ENCODE data around the gene MORN4. TPM values are rescaled to one million over a fixed set of nuclear protein-coding genes. Genes with fewer than 3 reads are reported as not detected.

The MORN4 gene
- total RNA-seq: 1.8 and 2.9 TPM in 2 replicates

DNA sequence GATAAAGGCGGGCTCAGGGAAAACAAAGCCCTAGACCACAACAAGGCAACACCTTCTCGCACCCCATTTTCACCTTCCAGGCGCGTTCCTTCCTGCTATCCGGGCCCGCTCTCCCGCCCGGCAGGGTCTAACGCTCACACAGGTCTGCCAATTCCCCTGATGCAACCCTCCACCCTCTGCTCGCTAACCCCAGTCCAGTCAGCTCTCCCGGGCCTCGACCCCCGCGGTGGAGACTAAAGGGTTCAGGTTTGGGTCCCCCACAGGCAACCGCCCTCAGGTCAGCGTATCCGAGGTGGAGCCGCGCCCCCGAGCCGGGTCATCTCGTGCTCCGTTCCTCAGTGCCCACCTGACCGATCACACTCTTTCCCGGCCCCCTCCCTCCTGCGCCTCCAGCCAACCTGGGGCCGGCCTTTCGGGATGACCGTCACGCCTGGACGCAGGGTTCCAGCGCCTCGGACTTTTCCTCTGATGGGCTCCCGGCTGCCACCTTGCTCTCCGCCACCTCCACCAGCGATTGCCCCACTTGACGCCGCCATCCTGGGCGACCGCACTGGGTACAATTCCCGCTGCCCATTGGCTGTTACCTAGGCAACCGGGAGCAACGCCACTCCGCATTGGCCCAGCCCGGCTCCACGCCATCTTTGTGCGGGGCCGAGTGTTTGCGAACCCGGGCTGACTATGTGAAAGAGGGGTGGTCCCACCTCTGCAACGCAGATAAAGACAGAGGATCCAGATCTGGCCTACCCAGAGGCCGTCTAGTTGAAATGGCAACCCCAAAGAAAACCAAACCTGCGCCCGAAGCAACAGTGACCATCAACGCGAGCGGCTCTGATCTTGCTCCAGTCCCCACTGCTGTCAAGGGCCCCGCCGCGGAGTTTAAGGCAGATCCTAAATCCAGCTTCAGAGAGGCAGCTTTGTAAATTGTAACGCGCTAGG is at the start of gene MORN4:
MORN4 (minus strand) TSS at position 552 of the 936 bp plus-strand sequence. CDS start 13,847 bp downstream, outside the sequence.
- no peaks in the 10 kb centered on the region for H3K27me3 Mint-ChIP-seq (ENCODE audit: low read depth)
- H3K27ac Mint-ChIP-seq: peak within 1 kb of the TSS; percentile 82
- H3K36me3 Mint-ChIP-seq (ENCODE audit: low read depth): no peaks in the 10 kb centered on the region
- H3K4me3 Mint-ChIP-seq (ENCODE audit: low read depth): peak within 1 kb of the TSS; percentile 95
- H3K4me1 Mint-ChIP-seq (ENCODE audit: low read depth): peaks cover 12% of the 10 kb centered on the region
- DNase-seq (ENCODE audit: low spot score): peak; percentile 88
- intact Hi-C loops (cut with micrococcal nuclease): no loop called here
- H3K9me3 Mint-ChIP-seq: no peaks in the 10 kb centered on the region

DNA sequence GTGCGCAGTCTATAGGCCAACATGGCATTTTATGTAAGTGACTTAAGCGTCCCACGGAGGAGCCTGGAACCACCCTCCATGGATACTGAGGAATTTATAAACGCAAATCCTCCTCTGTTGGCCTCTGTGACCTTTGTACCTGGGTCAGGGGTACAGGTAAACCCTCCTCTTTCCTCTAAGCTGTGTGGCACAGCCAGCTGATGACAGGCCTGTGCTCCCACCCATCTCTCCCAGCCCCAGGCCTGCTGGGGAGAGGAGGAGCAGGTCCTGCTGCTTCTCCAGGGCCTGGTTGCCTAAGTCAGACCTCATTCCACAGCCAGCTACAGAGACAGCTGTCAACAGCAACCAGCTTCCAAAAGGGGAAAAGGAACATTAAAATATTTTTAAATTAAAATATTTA is 48.7 kb upstream of the MORN4 start:
- Mint-ChIP-seq H3K4me3 (ENCODE audit: low read depth) (no peak overlapping the region), H3K4me1 (ENCODE audit: low read depth) (peaks cover 12% of the 10 kb centered on the region), H3K27me3 (ENCODE audit: low read depth) (no peaks in the 10 kb centered on the region), H3K36me3 (ENCODE audit: low read depth) (no peaks in the 10 kb centered on the region), H3K27ac (no peak overlapping the region), H3K9me3 (no peaks in the 10 kb centered on the region)
- no peak for DNase-seq (ENCODE audit: low spot score)
- intact Hi-C loops (cut with micrococcal nuclease): no loop called here

DNA sequence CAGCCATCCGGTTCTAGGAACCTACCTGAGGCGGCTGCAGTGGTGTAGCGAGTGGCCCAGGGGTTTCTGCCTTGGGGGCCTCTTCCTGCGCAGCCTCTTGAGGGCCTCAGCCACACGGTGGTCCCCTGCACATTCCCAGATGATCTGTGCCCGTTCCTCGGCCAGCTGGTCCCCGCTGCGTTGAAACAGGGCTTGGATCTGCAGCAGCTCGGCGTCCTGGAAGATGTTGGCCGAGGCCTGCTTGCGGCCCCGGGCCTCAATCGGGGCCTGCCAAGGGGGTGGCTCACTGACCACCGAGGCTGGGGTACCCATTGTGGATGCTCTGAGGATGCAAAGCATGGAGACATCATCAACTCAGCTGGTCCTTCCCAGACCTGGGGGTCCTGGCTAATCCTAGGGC is 46.3 kb upstream of the MORN4 start:
- H3K4me3 Mint-ChIP-seq (ENCODE audit: low read depth): no peak overlapping the region
- peaks cover 5% of the 10 kb centered on the region for H3K4me1 Mint-ChIP-seq (ENCODE audit: low read depth)
- H3K27ac Mint-ChIP-seq: no peak overlapping the region
- H3K36me3 Mint-ChIP-seq (ENCODE audit: low read depth): peaks cover 11% of the 10 kb centered on the region
- no peak for DNase-seq (ENCODE audit: low spot score)
- H3K9me3 Mint-ChIP-seq: no peaks in the 10 kb centered on the region
- intact Hi-C loops (cut with micrococcal nuclease): no loop called here
- no peaks in the 10 kb centered on the region for H3K27me3 Mint-ChIP-seq (ENCODE audit: low read depth)

DNA sequence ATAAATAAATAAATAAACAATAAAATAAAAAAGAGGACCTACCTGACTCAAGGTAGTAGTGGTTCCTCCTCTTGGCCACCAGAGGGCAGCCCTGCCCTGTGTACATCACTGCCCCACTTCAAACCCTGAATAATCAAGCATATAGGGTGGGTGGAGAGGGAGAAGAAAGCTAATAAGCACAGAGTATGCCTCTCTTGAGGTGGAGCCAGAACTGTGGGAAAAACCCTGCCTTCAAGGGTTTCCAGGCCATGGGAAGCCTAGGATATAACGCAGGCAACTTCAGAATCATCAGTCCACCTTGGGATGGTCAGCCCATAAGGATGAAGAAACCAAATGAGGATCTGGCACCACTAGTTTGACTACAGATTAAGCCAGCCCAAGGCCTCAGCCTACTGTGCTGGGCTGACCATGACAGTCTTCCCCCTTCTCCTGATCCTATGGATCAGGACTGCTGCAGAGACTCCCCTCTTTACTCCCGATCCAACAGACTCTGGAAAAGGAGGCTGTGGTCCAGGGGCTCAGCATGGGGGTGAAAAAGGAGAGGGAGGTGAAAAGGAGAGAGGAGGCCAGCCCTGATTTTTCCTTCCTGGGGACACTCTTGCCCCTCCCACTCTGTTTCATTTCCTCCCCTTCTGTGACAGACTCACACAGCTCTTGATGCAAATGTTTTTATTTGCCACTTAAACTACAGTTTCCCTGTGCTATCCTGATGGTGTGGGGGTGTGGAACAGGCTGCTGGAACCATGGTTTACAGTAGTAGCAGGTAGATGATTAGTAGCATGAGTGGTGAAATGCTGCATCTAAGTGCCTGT is 43.7 kb upstream of the MORN4 start:
- H3K4me1 Mint-ChIP-seq (ENCODE audit: low read depth): peaks cover 12% of the 10 kb centered on the region
- DNase-seq (ENCODE audit: low spot score): no peak
- H3K9me3 Mint-ChIP-seq: no peaks in the 10 kb centered on the region
- H3K27me3 Mint-ChIP-seq (ENCODE audit: low read depth): no peaks in the 10 kb centered on the region
- intact Hi-C loops (cut with micrococcal nuclease): no loop called here
- H3K36me3 Mint-ChIP-seq (ENCODE audit: low read depth): peaks cover 24% of the 10 kb centered on the region
- H3K4me3 Mint-ChIP-seq (ENCODE audit: low read depth): no peak overlapping the region
- no peak overlapping the region for H3K27ac Mint-ChIP-seq

DNA sequence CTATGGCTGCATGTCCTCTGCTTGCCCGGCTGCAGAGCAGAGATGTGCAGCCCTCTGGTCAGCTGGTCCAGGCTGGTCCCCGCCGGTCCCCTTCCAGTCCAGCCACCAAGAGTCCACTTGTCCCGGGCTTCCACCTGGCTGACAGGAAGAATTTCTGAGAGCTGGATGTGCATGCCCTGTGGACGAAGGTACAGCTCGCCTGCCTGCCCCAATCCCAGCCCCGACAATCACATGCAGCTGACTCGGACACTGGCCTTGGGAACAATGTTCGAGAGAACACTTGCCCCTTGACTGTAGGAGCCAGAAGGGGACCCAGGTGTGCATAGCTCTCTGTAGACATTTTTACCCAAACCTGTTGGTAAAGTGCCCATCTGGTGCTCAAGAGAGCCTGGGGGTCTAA is 41.9 kb upstream of the MORN4 start:
- peaks cover 12% of the 10 kb centered on the region for H3K4me1 Mint-ChIP-seq (ENCODE audit: low read depth)
- no peak for DNase-seq (ENCODE audit: low spot score)
- intact Hi-C loops (cut with micrococcal nuclease): no loop called here
- peaks cover 24% of the 10 kb centered on the region for H3K36me3 Mint-ChIP-seq (ENCODE audit: low read depth)
- no peak overlapping the region for H3K27ac Mint-ChIP-seq
- H3K9me3 Mint-ChIP-seq: no peaks in the 10 kb centered on the region
- H3K27me3 Mint-ChIP-seq (ENCODE audit: low read depth): no peaks in the 10 kb centered on the region
- no peak overlapping the region for H3K4me3 Mint-ChIP-seq (ENCODE audit: low read depth)

DNA sequence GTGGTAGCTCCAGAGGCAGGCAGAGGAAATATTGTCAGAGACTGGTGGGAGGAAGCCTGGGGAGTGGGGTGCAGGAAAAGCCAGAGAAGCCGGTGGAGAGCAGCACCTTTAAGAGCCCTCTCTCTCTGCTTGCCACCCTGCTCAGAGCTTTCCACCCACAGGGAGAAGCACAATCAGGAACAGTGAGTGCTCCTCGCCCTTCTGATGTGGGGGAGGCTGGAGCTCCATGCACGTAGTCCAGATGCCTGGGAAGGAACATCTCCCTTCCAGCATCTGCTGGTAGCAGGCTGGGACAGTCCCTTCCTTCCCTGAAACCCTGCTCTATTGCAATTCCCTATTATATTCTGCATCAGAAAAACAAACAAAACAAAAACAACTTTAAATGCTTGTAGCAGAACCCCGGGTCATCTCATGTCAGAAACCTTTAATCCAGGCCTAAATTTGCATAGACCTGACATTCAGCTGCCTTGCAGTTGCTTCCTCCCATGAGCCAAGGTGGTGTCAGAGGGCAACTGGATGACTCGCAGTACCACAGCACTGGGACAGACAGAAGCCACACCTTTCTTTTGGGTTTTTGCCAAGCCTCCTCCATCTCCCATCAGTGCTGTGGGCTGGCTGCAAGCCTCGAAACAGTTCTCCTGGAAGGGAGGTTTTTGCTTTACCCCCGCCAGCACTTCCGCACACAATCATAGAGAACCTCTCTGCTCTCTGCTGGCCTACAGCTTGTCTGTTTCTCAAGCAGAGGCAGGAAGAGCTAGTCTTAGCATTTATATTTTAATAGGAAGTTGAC is 40.6 kb upstream of the MORN4 start:
- Mint-ChIP-seq H3K27me3 (ENCODE audit: low read depth) (no peaks in the 10 kb centered on the region), H3K4me3 (ENCODE audit: low read depth) (no peak overlapping the region), H3K4me1 (ENCODE audit: low read depth) (peaks cover 12% of the 10 kb centered on the region), H3K9me3 (no peaks in the 10 kb centered on the region), H3K36me3 (ENCODE audit: low read depth) (peaks cover 24% of the 10 kb centered on the region), H3K27ac (no peak overlapping the region)
- no peak for DNase-seq (ENCODE audit: low spot score)
- intact Hi-C loops (cut with micrococcal nuclease): no loop called here

DNA sequence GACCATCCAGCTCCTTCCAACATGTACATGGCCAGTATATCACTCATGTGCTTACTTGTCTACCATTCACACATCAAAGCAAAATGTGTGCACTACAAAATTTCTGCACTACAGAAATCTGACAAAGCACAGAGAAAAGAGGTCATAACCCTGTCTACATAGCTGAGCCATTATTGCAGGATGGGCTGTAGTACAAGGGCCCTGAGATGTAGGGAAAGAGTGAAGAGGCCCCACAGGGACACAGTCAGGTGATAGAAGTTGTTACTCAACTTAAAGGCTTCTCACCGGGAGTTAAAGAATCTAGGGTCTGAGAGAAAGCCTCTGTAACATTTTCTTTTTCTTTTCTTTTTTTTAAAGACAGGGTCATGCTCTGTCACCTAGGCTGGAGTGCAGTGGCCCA is 36.3 kb upstream of the MORN4 start:
- H3K36me3 Mint-ChIP-seq (ENCODE audit: low read depth): peaks cover 43% of the 10 kb centered on the region
- no peaks in the 10 kb centered on the region for H3K9me3 Mint-ChIP-seq
- H3K4me3 Mint-ChIP-seq (ENCODE audit: low read depth): no peak overlapping the region
- no peak for DNase-seq (ENCODE audit: low spot score)
- H3K4me1 Mint-ChIP-seq (ENCODE audit: low read depth): peaks cover 7% of the 10 kb centered on the region
- H3K27ac Mint-ChIP-seq: no peak overlapping the region
- intact Hi-C loops (cut with micrococcal nuclease): no loop called here
- no peaks in the 10 kb centered on the region for H3K27me3 Mint-ChIP-seq (ENCODE audit: low read depth)

DNA sequence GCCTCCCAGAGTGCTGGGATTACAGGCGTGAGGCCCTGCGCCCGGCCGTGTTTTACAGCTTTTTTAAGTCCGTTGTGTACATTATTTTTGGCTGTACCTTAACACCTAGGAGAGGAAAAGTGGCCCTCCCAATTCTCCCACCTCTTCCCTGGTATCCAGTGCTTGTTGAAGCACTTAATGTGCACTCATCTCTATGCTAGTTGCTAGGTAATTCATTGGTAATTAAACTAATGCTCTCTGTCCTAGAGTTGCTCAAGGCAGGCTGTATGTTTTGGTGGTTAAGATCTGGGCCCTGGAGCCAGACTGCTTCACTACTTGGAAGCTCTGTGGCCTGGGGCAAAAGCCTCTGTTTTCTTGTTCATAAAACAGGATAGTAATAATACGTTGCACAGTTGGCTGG is 34.2 kb upstream of the MORN4 start:
- Mint-ChIP-seq H3K27ac (no peak overlapping the region), H3K27me3 (ENCODE audit: low read depth) (no peaks in the 10 kb centered on the region), H3K4me1 (ENCODE audit: low read depth) (no peaks in the 10 kb centered on the region), H3K4me3 (ENCODE audit: low read depth) (no peak overlapping the region), H3K36me3 (ENCODE audit: low read depth) (peaks cover 47% of the 10 kb centered on the region), H3K9me3 (no peaks in the 10 kb centered on the region)
- DNase-seq (ENCODE audit: low spot score): no peak
- intact Hi-C loops (cut with micrococcal nuclease): no loop called here

DNA sequence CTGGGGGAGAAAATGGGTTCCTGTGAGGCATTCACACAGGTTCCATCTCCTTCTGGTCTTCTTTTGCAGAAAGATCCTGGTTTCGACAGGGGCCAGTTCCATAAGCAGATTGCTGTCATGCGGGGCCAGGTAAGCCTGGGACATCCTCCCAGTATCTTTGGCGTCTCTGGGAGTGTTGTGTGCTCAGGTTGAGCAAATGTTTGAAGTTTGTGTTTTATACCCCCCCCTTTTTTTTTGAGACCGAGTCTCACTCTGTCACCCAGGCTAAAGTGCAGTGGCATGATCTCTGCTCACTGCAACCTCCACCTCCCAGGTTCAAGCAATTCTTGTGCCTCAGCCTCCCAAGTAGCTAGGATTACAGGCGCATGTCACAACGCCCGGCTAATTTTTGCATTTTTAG is 33.7 kb upstream of the MORN4 start:
- Mint-ChIP-seq H3K4me1 (ENCODE audit: low read depth) (no peaks in the 10 kb centered on the region), H3K27me3 (ENCODE audit: low read depth) (no peaks in the 10 kb centered on the region), H3K27ac (no peak overlapping the region), H3K4me3 (ENCODE audit: low read depth) (no peak overlapping the region), H3K9me3 (no peaks in the 10 kb centered on the region), H3K36me3 (ENCODE audit: low read depth) (peaks cover 50% of the 10 kb centered on the region)
- DNase-seq (ENCODE audit: low spot score): no peak
- intact Hi-C loops (cut with micrococcal nuclease): no loop called here

DNA sequence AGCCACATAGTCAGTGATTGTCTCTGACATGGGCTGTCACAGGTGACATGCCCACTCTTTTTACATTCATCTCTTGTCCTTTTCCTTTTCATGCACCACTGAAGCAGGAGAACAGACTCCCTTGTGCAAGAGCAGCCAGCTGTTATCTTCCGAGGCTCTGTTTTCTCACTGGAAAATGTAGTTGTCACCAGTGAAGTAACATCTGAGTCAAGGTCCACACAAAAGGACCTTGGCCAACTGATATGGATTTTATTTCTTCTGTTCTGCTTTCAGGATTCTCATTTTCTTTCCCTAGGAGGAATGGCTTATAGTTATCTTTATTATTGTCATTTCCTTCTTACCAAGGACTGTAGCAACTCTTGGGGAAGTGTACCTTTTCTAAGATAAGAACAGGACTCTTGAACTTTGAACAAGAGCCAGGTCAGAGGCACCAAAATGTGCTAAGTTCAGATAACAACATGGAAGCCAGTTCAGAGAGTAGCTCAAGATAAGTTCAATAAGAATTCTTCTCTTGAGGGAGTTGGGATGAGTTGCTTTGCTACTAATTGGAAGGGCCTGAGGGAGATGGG is 31.1 kb upstream of the MORN4 start:
- Mint-ChIP-seq H3K27ac (peak overlapping the region; percentile 28), H3K27me3 (ENCODE audit: low read depth) (no peaks in the 10 kb centered on the region), H3K4me3 (ENCODE audit: low read depth) (no peak overlapping the region), H3K9me3 (no peaks in the 10 kb centered on the region), H3K4me1 (ENCODE audit: low read depth) (no peaks in the 10 kb centered on the region), H3K36me3 (ENCODE audit: low read depth) (peaks cover 57% of the 10 kb centered on the region)
- DNase-seq (ENCODE audit: low spot score): no peak
- intact Hi-C loops (cut with micrococcal nuclease): no loop called here

DNA sequence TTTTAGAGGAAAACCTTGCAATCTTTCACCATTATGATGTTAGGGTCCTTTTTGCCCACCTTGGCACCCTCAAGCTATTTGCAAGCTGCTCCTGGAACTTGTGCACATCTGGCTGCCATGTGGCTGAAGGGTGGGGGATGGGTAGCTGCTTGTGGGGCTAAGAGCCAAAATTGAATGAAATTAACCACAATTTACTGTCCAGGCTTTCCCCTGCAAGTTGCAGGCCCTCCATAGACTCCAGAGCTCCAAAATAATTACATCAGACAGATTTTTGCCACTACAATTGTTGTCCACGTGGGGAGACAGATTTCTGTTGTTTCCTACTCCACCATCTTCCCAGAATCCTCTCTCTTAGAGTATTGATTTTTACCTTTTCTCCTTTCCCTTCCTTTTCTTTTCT is 26.3 kb upstream of the MORN4 start:
- Mint-ChIP-seq H3K36me3 (ENCODE audit: low read depth) (peaks cover 61% of the 10 kb centered on the region), H3K4me3 (ENCODE audit: low read depth) (no peak overlapping the region), H3K9me3 (no peaks in the 10 kb centered on the region), H3K4me1 (ENCODE audit: low read depth) (no peaks in the 10 kb centered on the region), H3K27ac (no peak overlapping the region), H3K27me3 (ENCODE audit: low read depth) (no peaks in the 10 kb centered on the region)
- intact Hi-C loops (cut with micrococcal nuclease): no loop called here
- DNase-seq (ENCODE audit: low spot score): no peak

DNA sequence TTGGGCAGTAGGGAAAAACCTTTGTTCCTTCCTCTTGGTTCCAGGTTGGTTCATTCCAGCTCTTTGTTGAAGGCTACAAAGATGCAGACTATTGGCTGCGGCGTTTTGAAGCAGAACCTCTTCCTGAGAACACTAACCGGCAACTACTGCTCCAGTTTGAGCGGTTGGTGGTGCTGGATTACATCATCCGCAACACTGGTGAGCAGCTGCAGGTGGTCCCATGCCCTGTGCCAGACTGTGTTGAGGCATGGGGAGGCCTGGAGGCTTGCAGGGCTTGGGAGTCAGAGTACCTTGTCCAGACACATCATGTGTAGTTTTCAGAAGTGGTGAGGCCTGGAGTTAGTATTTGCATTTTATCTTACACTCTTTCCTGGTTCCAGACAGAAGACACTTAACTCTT is 23.5 kb upstream of the MORN4 start:
- no peak for DNase-seq (ENCODE audit: low spot score)
- peaks cover 56% of the 10 kb centered on the region for H3K36me3 Mint-ChIP-seq (ENCODE audit: low read depth)
- no peaks in the 10 kb centered on the region for H3K4me1 Mint-ChIP-seq (ENCODE audit: low read depth)
- H3K9me3 Mint-ChIP-seq: no peaks in the 10 kb centered on the region
- H3K27ac Mint-ChIP-seq: no peak overlapping the region
- H3K4me3 Mint-ChIP-seq (ENCODE audit: low read depth): no peak overlapping the region
- H3K27me3 Mint-ChIP-seq (ENCODE audit: low read depth): no peaks in the 10 kb centered on the region
- intact Hi-C loops (cut with micrococcal nuclease): no loop called here

All from activated T-helper 2 cell treated with anti-CD3 and anti-CD28 coated beads, Interferon-gamma antibody, Interleukin-2, Interleukin-4, amounts not matched to agents 10 μg/mL and 5 μg/mL and 100 μg/mL, durations not matched to agents 14 hours and 24 hours and 36 hours (primary cell).